HG02798 (cell line): ENCODE data around the gene CUL4B.
"Not testable (repeated sequence)": the region's sequence is repeated elsewhere in the genome, so short reads cannot be mapped to it uniquely, and the experiment has no call there.

Experiments
- ATAC-seq: cut with Tn5 transposase; IDR thresholded peaks from one replicate; pipeline ENCODE4 v1.9.1; 2021; ENCODE audit warnings: mild to moderate bottlenecking; ENCODE audit not compliant: unreplicated experiment, poor library complexity

The CUL4B gene

GRCh38 chrX:120560842-120561633 is at the start of gene CUL4B:
Gene CUL4B (minus strand): TSS chrX:120560962. CDS start chrX:120560638, 324 bp downstream.
- ATAC-seq: peak; percentile 91

DNA sequence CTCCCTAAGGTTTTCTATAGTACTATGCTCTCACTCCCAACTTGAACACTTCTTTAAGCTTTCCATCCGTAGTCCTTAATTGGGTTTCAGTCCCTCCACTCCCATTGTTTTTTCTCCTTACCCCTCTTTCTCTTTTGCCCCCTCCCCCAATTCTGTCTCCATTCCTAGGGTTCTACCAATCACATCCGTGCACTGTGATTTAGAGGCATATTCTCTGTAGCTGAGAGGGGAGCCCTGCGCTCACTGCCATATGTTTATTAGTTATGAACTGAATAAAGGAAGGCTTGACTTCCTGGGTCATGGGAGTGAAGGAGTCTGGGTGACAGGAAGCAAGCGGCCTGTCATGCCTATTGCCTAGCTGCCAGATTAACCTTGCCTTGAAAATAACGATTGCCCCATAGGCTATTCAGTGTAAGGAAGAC is 43.6 kb upstream of the CUL4B start:
- ATAC-seq: peak; percentile 68

DNA sequence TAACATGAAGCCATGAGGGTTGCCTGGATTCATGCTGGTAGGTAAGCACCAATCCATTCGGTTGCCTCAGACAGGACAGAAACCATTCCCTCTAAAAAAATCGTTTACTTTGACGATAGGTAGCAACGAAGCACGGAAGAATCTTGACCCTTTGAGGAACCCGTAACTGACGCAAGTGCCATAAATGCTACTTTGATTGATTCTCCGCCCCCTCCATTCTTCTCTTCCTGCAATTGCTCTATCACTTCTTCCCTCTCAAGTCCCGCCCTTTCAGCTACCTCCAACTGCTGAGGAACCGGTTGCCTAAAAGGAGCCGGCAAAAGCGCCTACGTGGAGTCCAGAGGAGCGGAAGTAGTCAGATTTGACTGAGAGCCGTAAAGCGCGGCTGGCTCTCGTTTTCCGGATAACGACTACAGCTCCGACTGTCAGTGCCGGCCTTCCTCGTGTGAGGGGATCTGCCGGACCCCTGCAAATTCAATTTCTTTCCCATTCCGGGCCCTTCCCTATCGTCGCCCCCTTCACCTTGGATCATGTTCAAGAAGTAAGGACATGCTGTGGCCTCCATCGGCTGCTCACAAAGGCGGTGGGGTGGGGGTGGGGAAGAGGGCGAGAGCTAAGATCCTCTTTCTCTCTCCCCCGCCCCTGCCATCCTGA is 43.1 kb upstream of the CUL4B start, which contains the start of gene MCTS1:
TSS of gene MCTS1 (plus strand) at position 395 of the 654 bp plus-strand sequence. CDS start at position 531, 136 bp downstream.
- ATAC-seq: peak; percentile 96

GRCh38 chrX:120585702-120586101 is 24.9 kb upstream of the CUL4B start:
- ATAC-seq: no peak

GRCh38 chrX:120575379-120576114 is 14.8 kb upstream of the CUL4B start:
- ATAC-seq: no peak

GRCh38 chrX:120573806-120574205 is 13.0 kb upstream of the CUL4B start:
- not testable (repeated sequence) for ATAC-seq

DNA sequence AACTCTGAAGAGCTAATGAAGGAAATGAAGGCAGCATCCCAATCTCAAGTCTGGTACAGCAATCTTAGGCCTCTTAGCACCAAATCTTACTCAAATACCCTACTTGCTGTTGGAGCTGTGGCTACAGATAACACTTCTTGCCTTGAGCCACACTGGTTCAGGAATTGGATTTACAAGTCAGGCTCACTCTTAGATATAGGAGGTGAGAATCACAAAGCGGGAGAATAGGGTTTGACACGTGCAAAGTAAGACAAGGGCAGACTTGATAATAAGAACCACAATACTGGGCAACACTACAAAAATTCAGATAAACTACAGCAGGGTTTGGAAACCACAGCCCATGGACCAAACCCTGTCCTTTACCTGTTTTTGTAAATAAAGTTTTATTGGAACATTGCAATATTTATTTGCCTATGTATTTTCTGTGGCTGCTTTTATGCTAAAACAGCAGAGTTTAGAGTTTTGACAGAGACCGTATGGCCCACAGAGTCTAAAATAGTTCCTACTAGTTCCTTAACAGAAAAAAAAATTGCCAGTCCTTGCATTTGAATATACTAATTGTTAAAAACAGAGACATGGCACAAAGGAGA is 9.3 kb upstream of the CUL4B start:
- ATAC-seq: no peak

- ATAC-seq: no peak
Measured at GRCh38 chrX:120568609-120569008, 7.8 kb upstream of the CUL4B start.

DNA sequence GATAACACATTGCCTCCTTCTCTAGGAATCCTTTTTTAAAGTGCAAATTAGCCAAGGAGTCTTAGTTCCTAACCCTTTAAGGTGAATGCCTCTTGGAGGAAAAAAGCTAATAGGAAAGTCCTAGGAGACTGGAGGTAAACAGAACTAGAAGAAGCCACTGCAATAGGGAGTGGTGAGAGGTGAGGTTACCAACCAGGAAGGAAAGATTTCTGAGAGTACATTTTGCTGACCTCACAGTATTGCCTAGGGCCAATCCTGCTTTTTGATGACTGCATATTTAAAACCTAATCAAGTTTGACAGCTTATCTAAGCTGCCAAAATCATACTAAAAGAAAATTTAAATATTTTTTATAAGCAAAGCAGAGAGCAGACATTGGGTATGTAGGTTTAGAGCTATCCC is 7.3 kb upstream of the CUL4B start:
- no peak for ATAC-seq

GRCh38 chrX:120566817-120567216 is 6.1 kb upstream of the CUL4B start:
- ATAC-seq: no peak

- ATAC-seq: no peak
Measured at GRCh38 chrX:120564925-120565324, 4.2 kb upstream of the CUL4B start.

DNA sequence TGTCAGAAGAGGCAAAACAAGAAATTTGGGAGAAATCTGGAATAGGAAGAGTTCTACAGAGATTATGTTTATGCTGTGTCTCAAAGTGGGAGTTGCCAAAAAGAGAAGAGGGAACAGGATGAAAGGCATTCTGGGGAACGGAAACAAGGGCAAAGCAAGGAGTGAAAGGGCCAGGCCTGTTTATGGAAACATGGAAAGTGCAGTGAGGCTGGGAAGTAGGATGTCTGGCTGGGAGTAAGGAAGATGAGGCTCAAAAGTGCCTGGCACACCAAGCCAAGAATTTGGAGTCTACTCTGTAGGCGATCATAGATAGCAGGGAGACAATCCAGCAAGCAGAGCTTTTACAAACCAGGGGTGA is 1.8 kb upstream of the CUL4B start:
- no peak for ATAC-seq

- ATAC-seq: no peak
Measured at GRCh38 chrX:120561634-120562568, 1.1 kb upstream of the CUL4B start.

GRCh38 chrX:120560405-120560841 is 339 bp downstream of the CUL4B start:
- ATAC-seq: peak; percentile 48

DNA sequence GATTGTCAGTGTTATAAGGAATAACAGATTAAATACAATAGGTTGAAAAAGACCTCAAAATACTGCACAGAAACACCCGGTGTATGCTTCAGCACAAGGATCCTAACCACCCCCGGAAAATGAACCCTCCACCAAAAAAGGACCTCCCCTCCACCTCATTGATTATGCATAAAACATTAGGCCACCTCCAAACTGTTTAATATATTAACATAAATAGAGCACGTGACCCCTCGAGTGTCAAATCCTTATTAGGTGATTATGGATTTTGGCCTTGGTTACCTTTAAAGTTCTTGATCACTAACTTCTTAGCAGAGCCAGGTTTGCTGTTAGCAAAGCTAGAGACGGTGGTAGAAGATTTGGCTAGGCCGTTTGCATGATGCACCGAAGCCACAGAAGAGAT is 958 bp downstream of the CUL4B start:
- ATAC-seq: no peak

DNA sequence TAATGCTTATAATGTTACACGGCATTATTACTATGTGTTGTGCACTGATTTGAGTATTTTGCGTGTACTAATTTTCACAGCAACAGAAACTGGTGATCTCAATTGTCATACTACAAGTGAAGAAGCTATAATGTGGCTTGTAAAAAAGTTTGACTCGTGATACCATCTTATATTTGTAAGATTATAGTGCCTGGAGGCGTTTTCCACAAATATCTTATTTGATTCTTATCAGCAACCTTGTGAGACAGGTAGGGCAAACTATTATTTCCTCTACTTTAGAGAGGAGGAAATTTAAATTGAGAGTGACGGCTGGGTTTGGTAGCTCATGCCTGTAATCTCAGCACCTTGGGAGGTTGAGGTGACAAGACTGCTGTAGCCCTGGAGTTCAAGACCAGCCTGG is 4.5 kb downstream of the CUL4B start:
- ATAC-seq: no peak

DNA sequence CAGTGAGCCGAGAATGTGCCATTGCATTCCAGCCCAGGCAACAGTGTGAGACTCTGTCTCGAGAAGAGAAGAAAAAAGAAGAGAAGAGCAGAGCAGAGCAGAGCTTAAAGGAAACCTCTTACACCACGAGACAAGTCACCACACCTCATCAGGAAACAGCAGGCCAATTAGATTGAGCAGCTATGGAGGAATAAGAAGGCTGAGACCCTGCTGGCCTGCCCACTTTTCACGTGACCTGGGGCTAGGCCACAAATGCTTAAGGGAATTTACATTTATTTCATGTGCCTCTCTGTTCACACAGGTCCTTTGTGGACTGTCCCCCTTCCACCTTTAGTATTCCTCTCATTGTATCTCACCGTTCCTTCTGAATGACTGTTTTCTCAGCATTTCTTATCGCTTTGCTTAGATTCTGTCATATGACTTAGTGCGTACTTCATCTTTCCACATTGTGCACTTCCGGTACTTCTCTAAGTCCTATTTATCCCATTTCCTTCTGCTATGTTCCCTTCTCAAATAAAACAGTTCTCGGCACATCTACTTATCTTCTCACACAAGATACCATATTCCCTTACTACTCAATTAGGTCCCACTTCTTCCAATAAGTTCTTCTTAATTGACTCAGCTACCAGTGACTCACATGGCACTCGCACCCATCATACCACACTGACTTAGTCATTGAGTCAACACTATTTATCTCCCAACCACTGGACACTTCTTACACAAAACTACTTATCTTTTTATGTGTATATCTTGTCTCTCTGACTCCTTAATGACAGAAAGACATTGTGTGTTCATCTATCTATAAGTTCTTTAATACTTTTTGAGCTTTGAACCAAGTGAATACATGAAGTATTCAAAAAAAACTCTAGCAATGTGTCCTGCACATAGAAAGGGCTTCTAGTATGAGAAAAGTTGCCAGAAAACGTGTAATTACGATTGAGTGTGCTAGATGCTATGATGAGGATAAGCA is 11.0 kb downstream of the CUL4B start:
- ATAC-seq: no peak

GRCh38 chrX:120536061-120536460 is 24.7 kb downstream of the CUL4B start:
- no peak for ATAC-seq
